Measurements from ENCODE around the gene PKP4.
"Not testable (repeated sequence)": the region's sequence is repeated elsewhere in the genome, so short reads cannot be mapped to it uniquely, and the experiment has no call there.

PKP4 gene

GRCh38 chr2:158695305-158695704 is 238.6 kb downstream of the PKP4 start:
- POLR2A ChIA-PET = no interaction called here
- H3K4me1 ChIP-seq (ENCODE audit: control extremely low read depth in 1 of 4, control insufficient read depth in 4 of 4, insufficient read depth in 4 of 4, low read length in 3 of 4) = peaks cover 0 to 1% (median 0%) of the 10 kb centered on the region in 4 experiments
- CTCF ChIA-PET = no interaction called here

DNA sequence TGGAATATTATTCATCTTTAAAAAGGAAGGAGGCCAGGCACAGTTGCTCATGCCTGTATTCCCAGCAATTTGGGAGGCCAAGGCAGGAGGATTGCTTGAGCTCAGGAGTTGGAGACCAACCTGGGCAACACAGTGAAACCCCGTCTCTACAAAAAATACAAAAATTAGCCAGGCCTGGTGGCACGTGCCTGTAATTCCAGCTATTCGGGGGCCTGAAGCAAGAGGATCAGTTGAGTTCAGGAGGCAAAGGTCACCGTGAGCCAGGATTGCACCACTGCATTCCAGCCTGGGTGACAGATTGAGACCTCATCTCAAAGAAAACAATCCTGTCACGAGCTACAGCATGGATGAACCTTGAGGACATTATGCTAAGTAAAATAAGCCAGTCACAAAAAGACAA is 239.0 kb downstream of the PKP4 start:
- 100% methylated on average over 4 of the region's 5 CpGs for WGBS (ENCODE audit: insufficient coverage)
- H3K9me3 ChIP-seq (ENCODE audit: control extremely low read depth in 1 of 5, control insufficient read depth in 4 of 5, insufficient read depth in 2 of 5, low read depth in 1 of 5, low read length in 4 of 5); H3K27ac ChIP-seq (ENCODE audit: insufficient read depth in 1 of 2, low read depth in 1 of 2, low read length in 2 of 2, poor library complexity in 1 of 2, severe bottlenecking in 2 of 2); H3K4me3 ChIP-seq (ENCODE audit: control insufficient read depth in 1 of 7, extremely low read depth in 1 of 7, insufficient read depth in 4 of 7, low read depth in 2 of 7, low read length in 6 of 7); H3K4me1 ChIP-seq (ENCODE audit: control extremely low read depth in 1 of 4, control insufficient read depth in 4 of 4, insufficient read depth in 4 of 4, low read length in 3 of 4); CTCF ChIA-PET; POLR2A ChIA-PET; H3K36me3 ChIP-seq (ENCODE audit: control insufficient read depth in 4 of 4, insufficient read depth in 4 of 4, low read length in 3 of 4); DNase-seq; H3K27me3 ChIP-seq (replicated peaks in 2 of 5; ENCODE audit: control insufficient read depth in 4 of 5, insufficient read depth in 5 of 5, low read length in 4 of 5): not testable (repeated sequence)

More at GRCh38 chr2:158695305-158695704, 238.6 kb downstream of the PKP4 start:
- Histone ChIP-seq H3K27me3 (replicated peaks in 2 of 5; ENCODE audit: control insufficient read depth in 4 of 5, insufficient read depth in 5 of 5, low read length in 4 of 5) (peaks cover 0 to 2% (median 0%) of the 10 kb centered on the region in 5 experiments), H3K9me3 (ENCODE audit: control extremely low read depth in 1 of 5, control insufficient read depth in 4 of 5, insufficient read depth in 2 of 5, low read depth in 1 of 5, low read length in 4 of 5) (peaks cover 0 to 2% (median 0%) of the 10 kb centered on the region in 5 experiments), H3K36me3 (ENCODE audit: control insufficient read depth in 4 of 4, insufficient read depth in 4 of 4, low read length in 3 of 4) (no peaks in the 10 kb centered on the region), H3K27ac (ENCODE audit: insufficient read depth in 1 of 2, low read depth in 1 of 2, low read length in 2 of 2, poor library complexity in 1 of 2, severe bottlenecking in 2 of 2) (no peak overlapping the region), H3K4me3 (ENCODE audit: control insufficient read depth in 1 of 7, extremely low read depth in 1 of 7, insufficient read depth in 4 of 7, low read depth in 2 of 7, low read length in 6 of 7) (no peak overlapping the region)
- no peak for DNase-seq

DNA sequence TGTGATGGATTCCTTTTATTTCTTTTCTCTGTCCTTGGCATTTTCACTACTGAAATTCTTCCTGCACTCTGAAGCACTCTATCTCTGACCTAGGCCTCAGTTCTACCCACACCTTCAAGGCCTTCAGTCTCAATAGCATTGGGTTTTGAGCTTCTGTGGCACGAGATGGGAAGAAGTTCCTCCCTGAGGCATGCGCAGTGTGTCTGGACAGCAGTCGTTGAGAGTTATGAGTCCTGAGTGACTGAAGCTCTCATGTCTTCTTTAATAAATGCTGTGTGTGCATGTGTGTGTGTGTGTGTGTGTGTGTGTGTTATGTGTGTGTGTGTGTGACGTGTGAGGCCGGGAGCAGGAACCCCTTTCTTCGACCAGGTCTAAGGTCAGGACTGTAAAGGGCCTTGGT is 242.6 kb downstream of the PKP4 start:
- Histone ChIP-seq H3K4me1 (ENCODE audit: control extremely low read depth in 1 of 4, control insufficient read depth in 4 of 4, insufficient read depth in 4 of 4, low read length in 3 of 4) (no peaks in the 10 kb centered on the region), H3K4me3 (ENCODE audit: control insufficient read depth in 1 of 7, extremely low read depth in 1 of 7, insufficient read depth in 4 of 7, low read depth in 2 of 7, low read length in 6 of 7) (no peak overlapping the region), H3K36me3 (ENCODE audit: control insufficient read depth in 4 of 4, insufficient read depth in 4 of 4, low read length in 3 of 4) (no peaks in the 10 kb centered on the region), H3K27ac (ENCODE audit: insufficient read depth in 1 of 2, low read depth in 1 of 2, low read length in 2 of 2, poor library complexity in 1 of 2, severe bottlenecking in 2 of 2) (no peak overlapping the region), H3K9me3 (ENCODE audit: control extremely low read depth in 1 of 5, control insufficient read depth in 4 of 5, insufficient read depth in 2 of 5, low read depth in 1 of 5, low read length in 4 of 5) (peaks cover 0 to 2% (median 0%) of the 10 kb centered on the region in 5 experiments), H3K27me3 (replicated peaks in 2 of 5; ENCODE audit: control insufficient read depth in 4 of 5, insufficient read depth in 5 of 5, low read length in 4 of 5) (no peaks in the 10 kb centered on the region)
- whole genome bisulfite sequencing (ENCODE audit: insufficient coverage) = 100% methylated on average over 4 of the region's 6 CpGs
- ChIA-PET POLR2A (no interaction called here), CTCF (no interaction called here)
- DNase-seq = no peak

DNA sequence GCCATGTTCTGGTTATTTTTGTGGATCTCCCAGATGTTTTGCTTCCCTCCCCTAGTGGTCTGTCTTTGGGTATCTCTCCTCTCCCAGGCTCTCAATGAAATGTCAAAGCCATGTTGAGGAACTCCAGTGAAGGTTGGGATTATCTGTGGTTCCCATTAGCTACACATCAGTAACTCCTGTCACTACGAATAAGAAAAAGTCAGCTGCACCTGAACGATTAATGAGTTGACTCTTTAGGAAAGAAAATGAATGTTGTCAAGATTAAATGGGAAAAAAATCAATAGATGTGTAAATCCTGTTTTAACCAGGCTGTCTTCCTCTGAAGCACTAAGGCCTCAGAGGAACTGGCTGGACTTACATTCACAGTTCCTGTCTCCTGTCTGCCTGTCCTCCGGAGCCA is 244.3 kb downstream of the PKP4 start:
- peaks cover 0 to 10% (median 5%) of the 10 kb centered on the region in 5 experiments for H3K9me3 ChIP-seq (ENCODE audit: control extremely low read depth in 1 of 5, control insufficient read depth in 4 of 5, insufficient read depth in 2 of 5, low read depth in 1 of 5, low read length in 4 of 5)
- WGBS (ENCODE audit: insufficient coverage) = 67% methylated on average over 3 of the region's 3 CpGs
- no peaks in the 10 kb centered on the region for H3K4me1 ChIP-seq (ENCODE audit: control extremely low read depth in 1 of 4, control insufficient read depth in 4 of 4, insufficient read depth in 4 of 4, low read length in 3 of 4)
- ChIA-PET CTCF (interaction anchor here (1.2 kb wide), 1 partner anchor 53 kb away, joined by 3 read pairs; no protein-coding TSS in a partner anchor), POLR2A (no interaction called here)
- no peaks in the 10 kb centered on the region for H3K36me3 ChIP-seq (ENCODE audit: control insufficient read depth in 4 of 4, insufficient read depth in 4 of 4, low read length in 3 of 4)
- no peaks in the 10 kb centered on the region for H3K27me3 ChIP-seq (replicated peaks in 2 of 5; ENCODE audit: control insufficient read depth in 4 of 5, insufficient read depth in 5 of 5, low read length in 4 of 5)
- no peak for DNase-seq
- H3K27ac ChIP-seq (ENCODE audit: insufficient read depth in 1 of 2, low read depth in 1 of 2, low read length in 2 of 2, poor library complexity in 1 of 2, severe bottlenecking in 2 of 2) = no peak overlapping the region
- no peak overlapping the region for H3K4me3 ChIP-seq (ENCODE audit: control insufficient read depth in 1 of 7, extremely low read depth in 1 of 7, insufficient read depth in 4 of 7, low read depth in 2 of 7, low read length in 6 of 7)

- ChIA-PET POLR2A (no interaction called here), CTCF (no interaction called here)
- H3K36me3 ChIP-seq (ENCODE audit: control insufficient read depth in 4 of 4, insufficient read depth in 4 of 4, low read length in 3 of 4) = no peaks in the 10 kb centered on the region
- no peak overlapping the region for H3K27ac ChIP-seq (ENCODE audit: insufficient read depth in 1 of 2, low read depth in 1 of 2, low read length in 2 of 2, poor library complexity in 1 of 2, severe bottlenecking in 2 of 2)
- H3K9me3 ChIP-seq (ENCODE audit: control extremely low read depth in 1 of 5, control insufficient read depth in 4 of 5, insufficient read depth in 2 of 5, low read depth in 1 of 5, low read length in 4 of 5) = peaks cover 0 to 10% (median 5%) of the 10 kb centered on the region in 5 experiments
- DNase-seq = no peak
- no peak overlapping the region for H3K4me3 ChIP-seq (ENCODE audit: control insufficient read depth in 1 of 7, extremely low read depth in 1 of 7, insufficient read depth in 4 of 7, low read depth in 2 of 7, low read length in 6 of 7)
- 87% methylated on average over 9 of the region's 9 CpGs for WGBS (ENCODE audit: insufficient coverage)
- no peaks in the 10 kb centered on the region for H3K4me1 ChIP-seq (ENCODE audit: control extremely low read depth in 1 of 4, control insufficient read depth in 4 of 4, insufficient read depth in 4 of 4, low read length in 3 of 4)
- H3K27me3 ChIP-seq (replicated peaks in 2 of 5; ENCODE audit: control insufficient read depth in 4 of 5, insufficient read depth in 5 of 5, low read length in 4 of 5) = no peaks in the 10 kb centered on the region
These were observed 246.0 kb downstream of the PKP4 start for GRCh38 chr2:158702740-158703139.

DNA sequence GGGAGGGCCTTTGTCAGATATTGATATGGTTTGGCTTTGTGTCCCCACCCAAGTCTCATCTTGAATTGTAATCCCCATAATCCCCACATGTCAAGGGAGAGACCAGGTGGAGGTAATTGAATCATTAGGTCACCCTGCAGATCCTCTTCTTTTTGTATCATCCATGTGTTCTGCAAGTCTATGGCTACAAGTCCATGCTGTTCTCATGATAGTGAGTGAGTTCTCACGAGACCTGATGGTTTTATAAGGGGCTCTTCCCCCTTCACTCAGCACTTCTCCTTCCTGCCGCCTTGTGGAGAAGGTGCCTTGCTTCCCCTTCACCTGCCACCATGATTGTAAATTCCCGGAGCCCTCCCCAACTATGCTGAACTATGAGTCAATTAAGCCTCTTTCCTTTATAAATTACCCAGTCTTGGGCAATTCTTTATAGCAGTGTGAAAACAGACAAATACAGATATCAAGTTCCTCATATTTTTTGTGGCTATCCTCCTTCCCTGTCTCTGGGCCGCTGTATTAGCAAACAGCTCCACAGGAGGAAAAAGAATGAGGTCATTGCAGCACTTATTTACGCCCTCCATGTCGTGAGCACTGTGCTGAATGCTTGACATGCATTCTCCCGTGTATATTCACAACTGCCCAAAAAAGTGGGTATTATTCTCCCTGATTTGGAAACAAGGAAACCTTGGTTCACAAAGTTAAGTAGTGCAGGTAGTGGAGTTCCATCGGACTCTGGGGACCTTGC is 248.1 kb downstream of the PKP4 start:
- H3K4me3 ChIP-seq (ENCODE audit: control insufficient read depth in 1 of 7, extremely low read depth in 1 of 7, insufficient read depth in 4 of 7, low read depth in 2 of 7, low read length in 6 of 7); H3K36me3 ChIP-seq (ENCODE audit: control insufficient read depth in 4 of 4, insufficient read depth in 4 of 4, low read length in 3 of 4); CTCF ChIA-PET; H3K4me1 ChIP-seq (ENCODE audit: control extremely low read depth in 1 of 4, control insufficient read depth in 4 of 4, insufficient read depth in 4 of 4, low read length in 3 of 4); H3K27ac ChIP-seq (ENCODE audit: insufficient read depth in 1 of 2, low read depth in 1 of 2, low read length in 2 of 2, poor library complexity in 1 of 2, severe bottlenecking in 2 of 2); H3K27me3 ChIP-seq (replicated peaks in 2 of 5; ENCODE audit: control insufficient read depth in 4 of 5, insufficient read depth in 5 of 5, low read length in 4 of 5); DNase-seq; POLR2A ChIA-PET: not testable (repeated sequence)
- 95% methylated on average over 8 of the region's 8 CpGs for WGBS (ENCODE audit: insufficient coverage)
- peaks cover 0 to 10% (median 5%) of the 10 kb centered on the region in 5 experiments for H3K9me3 ChIP-seq (ENCODE audit: control extremely low read depth in 1 of 5, control insufficient read depth in 4 of 5, insufficient read depth in 2 of 5, low read depth in 1 of 5, low read length in 4 of 5)

GRCh38 chr2:158712791-158713522 is 256.2 kb downstream of the PKP4 start:
- no peaks in the 10 kb centered on the region for H3K27me3 ChIP-seq (replicated peaks in 2 of 5; ENCODE audit: control insufficient read depth in 4 of 5, insufficient read depth in 5 of 5, low read length in 4 of 5)
- no peak for DNase-seq
- no peak overlapping the region for H3K4me3 ChIP-seq (ENCODE audit: control insufficient read depth in 1 of 7, extremely low read depth in 1 of 7, insufficient read depth in 4 of 7, low read depth in 2 of 7, low read length in 6 of 7)
- 100% methylated on average over 2 of the region's 5 CpGs for WGBS (ENCODE audit: insufficient coverage)
- no peaks in the 10 kb centered on the region for H3K36me3 ChIP-seq (ENCODE audit: control insufficient read depth in 4 of 4, insufficient read depth in 4 of 4, low read length in 3 of 4)
- POLR2A ChIA-PET = no interaction called here
- H3K27ac ChIP-seq (ENCODE audit: insufficient read depth in 1 of 2, low read depth in 1 of 2, low read length in 2 of 2, poor library complexity in 1 of 2, severe bottlenecking in 2 of 2) = no peak overlapping the region
- CTCF ChIA-PET = interaction anchor here (1.8 kb wide), 1 partner anchor 10 kb away, joined by 6 read pairs; no protein-coding TSS in a partner anchor
- peaks cover 0 to 8% (median 3%) of the 10 kb centered on the region in 5 experiments for H3K9me3 ChIP-seq (ENCODE audit: control extremely low read depth in 1 of 5, control insufficient read depth in 4 of 5, insufficient read depth in 2 of 5, low read depth in 1 of 5, low read length in 4 of 5)
- H3K4me1 ChIP-seq (ENCODE audit: control extremely low read depth in 1 of 4, control insufficient read depth in 4 of 4, insufficient read depth in 4 of 4, low read length in 3 of 4) = peaks cover 0 to 3% (median 0%) of the 10 kb centered on the region in 4 experiments
